Measurements from ENCODE around the gene NR2F6.
"Not testable (repeated sequence)": the region's sequence is repeated elsewhere in the genome, so short reads cannot be mapped to it uniquely, and the experiment has no call there.

The NR2F6 gene
- long read RNA-seq, donor 1, transcript NR2F6-201 (4 exons, 2,404 nt): major isoform, 46 of 102 reads
- long read RNA-seq, donor 1, partial matches to known transcripts: 56 of 102 reads
- long read RNA-seq, donor 1, other reads (novel, unspliced or antisense): 0 of 102 reads
- long read RNA-seq, donor 2, transcript NR2F6-201 (4 exons, 2,404 nt): major isoform, 51 of 76 reads
- long read RNA-seq, donor 2, partial matches to known transcripts: 25 of 76 reads
- long read RNA-seq, donor 2, other reads (novel, unspliced or antisense): 0 of 76 reads
- long read RNA-seq, donor 3, transcript NR2F6-201 (4 exons, 2,404 nt): major isoform, 20 of 29 reads
- long read RNA-seq, donor 3, partial matches to known transcripts: 9 of 29 reads
- long read RNA-seq, donor 3, other reads (novel, unspliced or antisense): 0 of 29 reads
- long read RNA-seq, donor 4, transcript NR2F6-201 (4 exons, 2,404 nt): major isoform, 33 of 47 reads
- long read RNA-seq, donor 4, partial matches to known transcripts: 14 of 47 reads
- long read RNA-seq, donor 4, other reads (novel, unspliced or antisense): 0 of 47 reads
- long read RNA-seq, donor 5, transcript NR2F6-201 (4 exons, 2,404 nt): major isoform, 41 of 55 reads
- long read RNA-seq, donor 5, partial matches to known transcripts: 14 of 55 reads
- long read RNA-seq, donor 5, other reads (novel, unspliced or antisense): 0 of 55 reads
- long read RNA-seq, donor 6, transcript NR2F6-201 (4 exons, 2,404 nt): major isoform, 51 of 75 reads
- long read RNA-seq, donor 6, partial matches to known transcripts: 24 of 75 reads
- long read RNA-seq, donor 6, other reads (novel, unspliced or antisense): 0 of 75 reads
- long read RNA-seq, donor 7: 0 reads
- long read RNA-seq, donor 8, transcript NR2F6-201 (4 exons, 2,404 nt): major isoform, 45 of 54 reads
- long read RNA-seq, donor 8, partial matches to known transcripts: 9 of 54 reads
- long read RNA-seq, donor 8, other reads (novel, unspliced or antisense): 0 of 54 reads

- DNase-seq: no peak
These were observed at the start of gene NR2F6 for GRCh38 chr19:17245535-17245984. Gene NR2F6 (minus strand): TSS chr19:17245919. CDS start chr19:17245220, 699 bp downstream.

- DNase-seq: no peak
These were observed 48.6 kb upstream of the NR2F6 start for GRCh38 chr19:17294051-17294891.

GRCh38 chr19:17293605-17294004 is 47.9 kb upstream of the NR2F6 start:
- DNase-seq: no peak

DNA sequence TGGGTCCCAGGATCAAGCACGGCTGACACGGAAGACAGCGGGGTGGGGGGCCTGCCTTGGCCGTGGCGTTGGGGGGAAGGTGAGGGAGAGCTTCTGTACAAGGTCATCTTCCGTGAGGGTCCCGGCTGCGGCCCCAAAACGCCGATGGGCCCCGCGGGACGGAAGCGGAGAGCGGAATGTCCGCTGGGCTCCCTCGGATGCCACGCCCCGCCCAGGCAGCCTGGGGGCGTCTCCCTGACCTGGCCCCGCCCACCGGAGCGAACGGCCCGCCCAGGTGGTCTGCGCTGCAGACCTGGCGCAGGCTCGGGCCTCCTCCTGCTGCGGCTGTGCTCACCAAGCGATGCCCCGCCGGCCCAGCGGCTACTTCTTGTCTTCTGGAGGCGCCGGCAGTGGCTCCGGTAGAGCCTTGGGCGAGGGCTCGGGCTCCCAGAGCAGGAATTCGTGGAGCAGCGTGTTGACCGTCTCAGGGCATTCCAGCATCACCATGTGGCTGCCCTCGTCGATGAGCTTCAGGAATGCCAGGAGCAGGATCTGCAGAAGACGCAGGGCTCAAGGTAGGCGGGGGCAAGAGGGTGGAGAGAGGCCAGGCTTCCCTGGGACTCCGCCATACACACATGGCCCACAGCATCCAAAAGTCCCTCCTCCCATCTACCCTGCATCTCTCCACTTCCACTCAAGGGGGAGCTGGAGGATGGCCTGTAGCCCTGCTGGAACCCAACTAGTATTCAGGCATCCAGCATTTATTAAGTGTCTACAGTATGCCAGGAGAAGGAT is 46.8 kb upstream of the NR2F6 start:
- peak; percentile 88 for DNase-seq

GRCh38 chr19:17289489-17289888 is 43.8 kb upstream of the NR2F6 start:
- DNase-seq: no peak

GRCh38 chr19:17286752-17287151 is 41.0 kb upstream of the NR2F6 start:
- DNase-seq: no peak

DNA sequence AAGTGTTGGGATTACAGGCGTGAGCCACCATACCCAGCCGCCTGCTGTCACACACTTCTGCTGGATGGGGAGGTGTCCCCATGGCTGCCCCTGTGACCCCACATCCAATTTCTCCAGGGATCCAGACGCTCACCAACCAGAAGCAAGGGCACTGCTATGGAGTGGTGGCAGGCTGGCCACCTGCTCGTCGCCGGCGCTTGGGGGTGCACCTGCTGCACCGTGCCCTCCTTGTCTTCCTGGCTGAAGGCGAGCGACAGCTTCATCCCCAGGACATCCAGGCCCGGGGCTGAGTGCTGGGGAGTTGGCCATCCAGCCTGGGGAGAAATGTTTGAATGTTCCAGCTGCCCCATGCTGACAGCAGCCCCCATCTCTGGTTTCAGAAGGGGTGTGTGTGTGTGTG is 40.5 kb upstream of the NR2F6 start:
- no peak for DNase-seq

DNA sequence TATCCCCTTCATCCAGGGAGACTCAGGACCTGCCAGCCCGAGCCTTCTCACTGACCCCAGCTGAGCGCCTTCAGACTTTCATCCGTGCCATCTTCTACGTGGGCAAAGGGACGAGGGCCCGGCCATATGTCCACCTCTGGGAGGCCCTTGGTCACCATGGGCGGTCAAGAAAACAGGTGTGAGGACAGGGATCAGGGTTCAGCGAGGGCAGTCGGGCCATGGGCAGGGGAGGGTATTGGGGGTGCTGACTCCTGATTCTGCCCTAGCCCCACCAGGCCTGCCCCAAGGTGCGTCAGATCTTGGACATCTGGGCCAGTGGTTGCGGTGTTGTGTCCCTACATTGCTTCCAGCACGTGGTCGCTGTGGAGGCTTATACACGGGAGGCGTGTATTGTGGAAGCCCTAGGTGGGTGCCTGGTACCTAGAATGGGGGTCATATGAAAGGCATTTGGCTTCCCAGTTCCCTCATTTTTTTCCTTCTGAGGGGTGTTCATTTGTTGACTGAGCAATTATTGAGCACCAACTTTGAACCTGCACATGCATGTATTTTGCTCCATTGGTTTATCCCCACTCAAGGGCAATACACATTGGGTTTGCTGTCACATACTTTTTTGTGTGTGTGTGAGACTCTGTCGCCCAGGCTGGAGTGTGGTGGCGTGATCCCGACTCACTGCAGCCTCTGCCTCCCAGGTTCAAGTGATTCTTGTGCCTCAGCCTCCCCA is 39.9 kb upstream of the NR2F6 start:
- no peak for DNase-seq

- no peak for DNase-seq
These were observed 37.8 kb upstream of the NR2F6 start for GRCh38 chr19:17283504-17283996.

DNA sequence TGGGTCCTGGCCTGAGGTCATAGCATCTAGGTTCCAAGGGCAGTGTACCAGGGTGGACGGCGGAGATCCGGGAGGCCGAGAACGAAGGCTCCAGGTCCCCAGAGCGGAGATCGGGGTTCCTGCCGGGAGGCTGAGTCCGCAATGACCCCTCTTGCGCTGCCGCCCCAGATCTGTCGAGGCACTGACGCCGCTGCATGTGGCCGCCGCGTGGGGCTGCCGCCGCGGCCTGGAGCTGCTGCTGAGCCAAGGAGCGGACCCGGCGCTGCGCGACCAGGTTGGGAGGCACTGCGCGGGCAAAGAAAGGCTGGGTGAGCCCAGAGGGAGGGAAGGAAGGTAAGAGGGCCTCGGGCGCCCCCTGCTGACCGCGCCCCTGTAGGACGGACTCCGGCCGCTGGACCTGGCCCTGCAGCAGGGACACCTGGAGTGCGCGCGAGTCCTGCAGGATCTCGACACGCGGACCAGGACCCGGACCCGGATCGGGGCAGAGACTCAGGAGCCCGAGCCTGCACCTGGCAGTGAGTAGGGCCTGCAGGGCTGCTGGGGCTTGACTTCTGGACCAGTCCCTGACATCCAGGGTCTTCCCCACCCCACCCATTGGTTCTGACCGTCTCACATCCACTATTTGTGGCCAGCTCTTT is 36.9 kb upstream of the NR2F6 start:
- DNase-seq: peak; percentile 85

GRCh38 chr19:17281391-17282304 is 35.9 kb upstream of the NR2F6 start, which contains the start of gene ANKLE1:
Gene ANKLE1 (plus strand): TSS chr19:17281901. CDS start chr19:17281921, 20 bp downstream.
- DNase-seq: peak; percentile 55

- DNase-seq: no peak
These were observed 33.7 kb upstream of the NR2F6 start for GRCh38 chr19:17279436-17279835.

DNA sequence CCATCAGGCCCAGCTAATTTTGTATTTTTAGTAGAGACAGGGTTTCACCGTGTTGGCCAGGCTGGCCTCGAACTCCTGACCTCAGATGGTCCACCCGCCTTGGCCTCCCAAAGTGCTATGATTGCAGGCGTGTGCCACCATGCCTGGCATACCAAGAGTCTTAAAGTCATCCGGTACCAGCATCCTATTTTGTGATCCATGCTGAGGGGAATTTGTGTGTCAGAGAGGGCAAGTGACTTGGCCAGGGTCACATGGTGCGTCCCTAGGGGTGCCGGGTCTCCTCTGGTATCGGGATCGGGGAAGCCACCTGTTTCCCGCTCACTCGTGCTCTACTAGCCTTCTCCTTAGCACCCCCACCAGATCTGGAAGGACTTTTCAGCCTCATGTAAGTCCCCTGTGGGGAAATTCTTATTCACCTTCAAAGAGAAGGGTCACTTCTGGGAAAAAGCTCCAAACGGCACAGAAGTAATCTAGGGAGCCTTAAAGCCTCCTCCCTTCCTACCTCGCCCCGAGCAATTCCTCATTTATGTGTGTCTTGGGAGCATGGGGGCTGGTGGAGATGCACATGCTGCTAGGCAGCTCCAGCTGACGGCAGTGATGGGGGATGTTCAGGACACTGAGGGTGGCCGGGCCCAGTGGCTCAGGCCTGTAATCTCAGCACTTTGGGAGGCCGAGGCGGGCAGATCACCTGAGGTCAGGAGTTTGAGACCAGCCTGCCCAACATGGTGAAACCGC is 29.9 kb upstream of the NR2F6 start:
- no peak for DNase-seq

GRCh38 chr19:17274892-17275291 is 29.2 kb upstream of the NR2F6 start:
- not testable (repeated sequence) for DNase-seq

DNA sequence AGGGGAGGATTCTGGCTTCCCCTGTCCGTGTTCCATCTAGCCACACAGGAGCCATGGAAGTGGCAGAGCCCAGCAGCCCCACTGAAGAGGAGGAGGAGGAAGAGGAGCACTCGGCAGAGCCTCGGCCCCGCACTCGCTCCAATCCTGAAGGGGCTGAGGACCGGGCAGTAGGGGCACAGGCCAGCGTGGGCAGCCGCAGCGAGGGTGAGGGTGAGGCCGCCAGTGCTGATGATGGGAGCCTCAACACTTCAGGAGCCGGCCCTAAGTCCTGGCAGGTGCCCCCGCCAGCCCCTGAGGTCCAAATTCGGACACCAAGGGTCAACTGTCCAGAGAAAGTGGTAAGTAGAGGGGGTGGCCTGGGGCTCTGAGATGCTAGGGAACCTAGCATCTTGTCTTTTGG is 23.0 kb upstream of the NR2F6 start:
- no peak for DNase-seq

DNA sequence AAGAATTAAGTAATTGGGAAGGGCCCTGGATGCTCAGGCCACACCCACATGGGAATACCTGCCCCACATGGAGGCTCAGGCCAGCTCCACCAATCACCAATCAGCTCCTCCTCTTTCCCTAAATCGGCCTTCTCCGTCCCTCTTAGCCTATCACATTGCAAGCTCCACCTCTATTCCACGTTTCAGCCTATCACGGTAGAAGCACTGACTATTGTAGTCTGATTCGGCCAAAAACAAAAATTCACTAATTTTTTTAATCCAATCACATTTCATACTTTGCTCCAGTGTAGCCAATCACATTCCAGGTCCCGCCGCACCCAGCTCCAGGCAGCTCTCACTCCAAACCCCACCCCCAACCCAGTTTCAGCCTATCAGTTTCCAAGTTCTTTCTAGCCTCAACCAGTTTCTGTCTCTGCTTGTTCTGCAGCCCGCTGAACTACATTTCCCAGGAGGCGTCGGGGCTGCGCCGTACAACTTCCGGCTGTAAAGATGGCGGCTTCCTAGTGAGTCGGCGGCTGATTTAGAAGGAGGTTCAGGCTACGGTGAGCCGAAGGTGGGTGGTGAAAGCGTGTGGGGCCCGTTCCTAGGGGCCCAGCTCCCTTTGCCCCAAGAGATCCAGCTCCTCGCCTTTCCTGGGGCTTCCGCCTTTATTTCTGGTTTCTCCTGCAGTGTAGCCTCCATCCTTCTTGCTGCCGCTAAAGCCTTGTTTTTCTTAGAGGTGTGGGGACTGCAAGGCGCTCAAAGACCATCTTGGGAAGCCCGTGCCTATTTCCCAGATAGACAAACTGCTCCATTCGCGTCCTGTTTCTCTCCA is 21.5 kb upstream of the NR2F6 start, which contains the start of gene BABAM1:
Gene BABAM1, plus strand, starts transcription at position 469 of the 814 bp plus-strand sequence. CDS start 1,364 bp downstream, outside the sequence.
- peak; percentile 81 for DNase-seq

DNA sequence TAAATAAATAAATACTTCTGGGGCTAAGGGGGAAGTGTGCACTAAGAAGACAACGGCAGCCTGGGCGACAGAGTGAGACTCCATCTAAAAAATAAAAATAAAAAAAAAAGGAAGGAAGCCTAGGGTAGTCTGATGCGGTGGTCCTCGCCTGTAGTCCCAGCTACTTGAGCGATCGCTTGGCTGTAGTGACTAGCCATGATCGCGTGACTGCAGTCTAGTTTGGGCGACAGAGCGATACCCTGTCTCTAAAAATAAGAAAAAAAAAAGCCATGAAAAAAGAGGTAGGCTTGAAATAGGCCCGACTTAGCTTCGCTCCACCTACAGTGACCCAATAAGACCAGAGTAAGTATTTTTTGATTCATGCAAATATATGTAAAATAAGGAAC is 20.9 kb upstream of the NR2F6 start:
- DNase-seq: no peak

Data from right kidney (tissue), 9 donors.